GM12801 (cell line): ENCODE results near the gene ARHGAP10.

Experiments used
- CTCF ChIP-seq: IDR thresholded peaks from one replicate; pipeline ENCODE4 v1.5.1; 2011; ENCODE audit warnings: control low read depth; ENCODE audit not compliant: insufficient read length; ENCODE audit errors: extremely low read depth

The ARHGAP10 gene

GRCh38 chr4:147846318-147847155, 114.6 kb downstream of the ARHGAP10 start:
- TF ChIP-seq CTCF: no peak

GRCh38 chr4:147847751-147848590, 116.1 kb downstream of the ARHGAP10 start:
- no peak for TF ChIP-seq CTCF

- no peak for TF ChIP-seq CTCF
These were observed 116.7 kb downstream of the ARHGAP10 start for GRCh38 chr4:147848634-147849033.

- TF ChIP-seq CTCF: no peak
These were observed 119.2 kb downstream of the ARHGAP10 start for GRCh38 chr4:147851135-147851534.

GRCh38 chr4:147853706-147854105, 121.8 kb downstream of the ARHGAP10 start:
- TF ChIP-seq CTCF: no peak

- TF ChIP-seq CTCF: no peak
These were observed 122.3 kb downstream of the ARHGAP10 start for GRCh38 chr4:147854154-147854553.

- no peak for TF ChIP-seq CTCF
These were observed 123.7 kb downstream of the ARHGAP10 start for GRCh38 chr4:147855571-147856009.
